Lower leg skin (tissue), 3 donors: Measurements from ENCODE around the gene KIF3B.

Experiments used
- CTCF ChIP-seq, 3 donors: fragments of 450-650 bp; IDR thresholded peaks; one replicate each; pipeline ENCODE4 v1.5.1; 2016; ENCODE audit warnings: antibody characterized with exemption in 3 of 3, mild to moderate bottlenecking in 3 of 3, moderate library complexity in 2 of 3
- POLR2A ChIP-seq, 2 donors: fragments of 450-650 bp; IDR thresholded peaks; one replicate each; pipeline ENCODE4 v1.6.1; 2016 to 2017; ENCODE audit warnings: antibody characterized with exemption in 2 of 2, mild to moderate bottlenecking in 1 of 2, moderate library complexity in 1 of 2

- TF ChIP-seq CTCF (IDR thresholded peaks at IDR 0.05) (no peak), POLR2A (IDR thresholded peaks at IDR 0.05) (no peak)
These were observed 66.0 kb downstream of the KIF3B start for GRCh38 chr20:32343439-32343838.
